GM19240 (cell line): ENCODE measurements around the gene BNIP2.
"Not testable (repeated sequence)": the region's sequence is repeated elsewhere in the genome, so short reads cannot be mapped to it uniquely, and the experiment has no call there.

Experiments
- DNase-seq: peaks from one replicate; pipeline ENCODE4 v3.0.0; 2011; ENCODE audit warnings: low spot score; ENCODE audit not compliant: insufficient read length

The BNIP2 gene, protein sequence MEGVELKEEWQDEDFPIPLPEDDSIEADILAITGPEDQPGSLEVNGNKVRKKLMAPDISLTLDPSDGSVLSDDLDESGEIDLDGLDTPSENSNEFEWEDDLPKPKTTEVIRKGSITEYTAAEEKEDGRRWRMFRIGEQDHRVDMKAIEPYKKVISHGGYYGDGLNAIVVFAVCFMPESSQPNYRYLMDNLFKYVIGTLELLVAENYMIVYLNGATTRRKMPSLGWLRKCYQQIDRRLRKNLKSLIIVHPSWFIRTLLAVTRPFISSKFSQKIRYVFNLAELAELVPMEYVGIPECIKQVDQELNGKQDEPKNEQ

DNA sequence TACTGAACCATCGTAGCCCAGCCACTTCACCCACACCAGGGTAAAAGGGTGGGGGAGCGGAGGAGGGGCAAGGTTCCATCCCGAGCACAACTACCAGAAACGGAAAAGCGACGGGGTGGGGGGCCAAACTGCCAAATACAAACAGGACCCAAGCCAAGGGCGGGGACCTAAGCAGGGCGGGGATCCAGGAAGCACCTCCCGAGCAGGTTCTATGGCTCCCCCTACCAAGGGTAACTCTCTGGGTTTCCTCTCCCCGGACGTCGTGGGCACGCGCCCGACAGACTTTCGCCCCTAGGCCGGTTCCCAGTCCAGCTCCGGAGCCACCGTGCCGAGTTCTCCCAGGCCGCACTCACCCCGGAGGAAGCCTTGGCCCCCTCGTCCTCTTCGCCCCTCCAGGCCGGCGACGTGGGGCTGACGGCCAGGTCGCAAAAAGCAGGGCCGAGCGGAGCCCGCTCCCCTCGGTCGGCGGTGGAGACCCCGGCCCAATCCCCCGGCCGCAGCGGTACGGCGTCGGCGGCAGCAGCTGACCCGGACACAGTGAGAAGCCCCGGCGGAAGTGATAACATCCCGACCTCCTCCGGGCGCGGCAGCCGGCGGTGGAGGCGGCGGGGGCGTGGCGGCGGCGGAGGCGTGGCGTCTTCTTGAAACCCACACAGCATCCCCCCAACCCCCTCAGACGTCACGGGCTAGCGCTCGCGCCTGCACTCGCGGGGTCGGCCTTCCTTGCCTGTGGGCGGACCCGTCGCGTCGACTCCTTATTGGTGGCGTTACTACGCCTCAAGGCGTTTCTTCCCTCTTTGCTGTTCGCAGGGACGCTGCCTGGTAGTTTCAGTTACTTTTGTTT lies at the start of gene BNIP2:
BNIP2 (minus strand) TSS at position 539 of the 844 bp plus-strand sequence. CDS start 6,863 bp downstream, outside the sequence.
- peak; percentile 68 for DNase-seq

DNA sequence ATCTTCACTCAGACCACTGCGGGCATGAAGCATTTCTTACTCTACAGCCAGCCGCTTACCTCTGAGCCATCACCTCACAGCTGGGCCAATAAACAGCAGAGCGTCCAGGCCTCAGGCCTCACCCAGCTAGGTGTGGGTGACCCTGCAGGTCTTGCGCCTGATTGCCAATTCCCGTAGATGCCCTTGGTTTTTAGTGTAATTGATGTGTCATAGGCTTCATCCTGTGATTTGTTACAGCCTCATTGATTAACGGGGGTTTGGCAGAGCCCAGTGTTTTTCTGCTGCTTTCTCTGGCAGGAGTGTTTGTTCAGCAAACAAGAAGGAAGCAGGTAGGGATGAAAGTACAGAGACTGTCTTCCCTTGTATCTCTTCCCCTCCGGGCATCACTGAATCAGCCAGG lies 49.6 kb upstream of the BNIP2 start:
- no peak for DNase-seq

GRCh38 chr15:59736181-59736580 lies 47.1 kb upstream of the BNIP2 start:
- no peak for DNase-seq

DNA sequence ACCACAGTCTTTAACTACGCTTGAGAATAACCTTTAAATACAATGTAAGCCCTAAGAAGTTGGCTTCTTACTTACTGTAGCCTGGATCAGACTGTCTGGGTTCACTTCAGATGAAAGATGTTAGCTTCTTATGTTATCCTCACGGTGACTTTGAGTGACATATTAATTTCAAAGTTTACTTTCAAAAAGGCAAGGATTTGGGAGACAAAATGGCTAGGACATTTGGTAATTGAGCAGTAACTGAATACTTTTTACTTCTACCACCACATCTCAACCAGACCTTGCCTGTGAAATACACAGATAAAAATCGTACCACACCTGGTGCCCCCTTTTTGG lies 36.0 kb upstream of the BNIP2 start:
- no peak for DNase-seq

DNA sequence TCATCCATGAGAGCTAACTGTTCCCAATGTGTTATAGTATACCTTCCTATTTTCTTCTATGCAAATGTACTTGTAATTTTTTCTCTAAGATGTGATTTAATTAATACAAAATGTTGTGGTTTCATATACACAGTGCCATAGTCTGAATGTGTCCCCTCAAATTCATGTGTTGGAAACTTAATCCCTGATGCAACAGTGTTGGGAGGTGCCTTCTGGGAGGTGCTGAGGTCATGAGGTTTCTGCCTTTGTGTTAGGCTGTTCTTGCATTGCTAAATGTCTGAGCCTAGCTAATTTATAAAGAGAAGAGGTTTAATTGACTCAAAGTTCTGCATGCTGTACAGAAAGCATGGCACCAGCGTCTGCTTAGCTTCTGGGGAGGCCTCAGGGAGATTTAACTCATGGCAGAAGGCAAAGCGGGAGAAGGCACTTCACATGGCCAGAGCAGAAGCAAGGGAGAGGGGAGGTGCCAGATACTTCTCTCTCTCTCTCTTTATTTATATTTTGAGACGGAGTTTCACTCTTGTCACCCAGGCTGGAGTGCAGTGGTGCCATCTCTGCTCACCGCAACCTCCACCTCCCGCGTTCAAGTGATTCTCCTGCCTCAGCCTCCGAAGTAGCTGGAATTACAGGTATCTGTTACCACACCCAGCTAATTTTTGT lies 34.7 kb upstream of the BNIP2 start:
- DNase-seq, result no peak

DNA sequence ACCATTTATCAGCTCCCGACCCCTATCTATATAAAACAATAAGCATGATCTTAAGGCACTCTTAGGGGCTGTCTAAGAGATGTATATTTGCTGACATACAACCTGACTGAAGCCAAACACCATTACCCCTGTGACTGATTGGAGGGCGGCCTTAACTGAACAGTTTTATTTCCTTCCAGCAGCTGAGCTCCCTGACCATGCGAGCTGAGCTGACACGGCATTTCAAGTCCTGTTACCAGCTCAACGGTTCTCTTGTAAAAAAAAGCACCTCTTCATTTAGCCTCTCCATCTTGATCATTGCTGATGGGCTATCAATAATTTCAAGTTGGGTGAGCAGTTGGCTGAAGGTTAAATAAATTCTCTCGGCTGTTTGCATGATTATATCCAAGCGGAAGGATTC lies 33.4 kb upstream of the BNIP2 start:
- DNase-seq, result no peak

- DNase-seq, result no peak
Observed at GRCh38 chr15:59722037-59722436, 32.9 kb upstream of the BNIP2 start.

GRCh38 chr15:59721411-59721810 lies 32.3 kb upstream of the BNIP2 start:
- DNase-seq, result no peak

DNA sequence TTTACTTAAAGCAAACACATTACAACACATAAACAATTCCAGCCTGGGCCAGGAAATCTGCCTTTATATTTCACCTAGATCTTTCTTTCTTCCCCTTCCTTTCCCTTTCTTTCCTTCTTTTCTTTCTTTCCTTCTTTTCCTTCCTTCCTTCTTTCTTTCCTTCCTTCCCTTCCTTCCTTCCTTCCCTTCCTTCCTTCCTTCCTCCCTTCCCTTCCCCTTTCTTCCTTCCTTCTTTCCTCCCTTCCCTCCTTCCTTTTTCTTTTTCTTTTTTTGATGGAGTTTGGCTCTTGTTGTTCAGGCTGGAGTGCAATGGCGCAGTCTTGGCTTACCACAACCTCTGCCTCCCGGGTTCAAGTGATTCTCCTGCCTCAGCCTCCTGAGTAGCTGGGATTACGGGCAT lies 24.1 kb upstream of the BNIP2 start:
- DNase-seq, result no peak

GRCh38 chr15:59711451-59712243 lies 22.5 kb upstream of the BNIP2 start:
- no peak for DNase-seq

GRCh38 chr15:59707619-59708018 lies 18.5 kb upstream of the BNIP2 start:
- no peak for DNase-seq

DNA sequence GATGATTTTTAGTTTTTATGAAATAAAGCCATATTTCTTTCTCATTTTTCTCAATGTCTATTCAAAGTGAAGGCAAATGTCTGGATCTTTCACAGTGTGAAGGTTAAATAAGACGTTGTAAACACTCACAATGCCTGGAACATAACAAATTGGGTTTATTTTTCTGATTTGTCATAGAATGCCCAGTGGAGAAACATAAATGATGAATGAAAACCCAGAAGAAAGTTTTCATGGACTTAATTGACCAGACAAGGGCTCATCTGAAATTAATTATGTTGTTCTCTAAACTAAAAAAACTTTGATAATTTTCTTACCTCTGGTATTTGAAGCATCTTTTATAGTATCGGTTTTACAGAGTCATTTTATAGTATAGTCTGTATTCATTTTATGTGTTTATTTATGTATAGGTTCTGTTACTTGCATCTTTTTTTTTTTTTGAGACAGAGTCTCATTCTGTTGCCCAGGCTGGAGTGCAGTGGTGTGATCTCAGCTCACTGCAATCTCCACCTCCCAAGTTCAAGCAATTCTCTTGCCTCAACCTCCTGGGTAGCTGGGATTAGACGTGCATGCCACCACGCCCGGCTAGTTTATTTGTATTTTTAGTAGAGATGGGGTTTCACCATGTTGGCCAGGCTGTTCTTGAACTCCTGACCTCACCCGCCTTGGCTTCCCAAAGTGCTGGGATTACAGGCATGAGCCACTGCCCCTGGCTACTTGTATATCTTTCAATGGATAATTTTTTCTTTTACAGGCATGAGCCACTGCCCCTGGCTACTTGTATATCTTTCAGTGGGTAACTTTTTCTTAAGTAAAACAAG lies 15.1 kb upstream of the BNIP2 start:
- DNase-seq, result no peak

GRCh38 chr15:59702351-59702750 lies 13.2 kb upstream of the BNIP2 start:
- no peak for DNase-seq

GRCh38 chr15:59701880-59702279 lies 12.8 kb upstream of the BNIP2 start:
- DNase-seq, result no peak

- no peak for DNase-seq
Observed at GRCh38 chr15:59699810-59700431, 10.8 kb upstream of the BNIP2 start.

GRCh38 chr15:59698065-59698464 lies 8.9 kb upstream of the BNIP2 start:
- not testable (repeated sequence) for DNase-seq

- DNase-seq, result no peak
Observed at GRCh38 chr15:59696332-59696731, 7.2 kb upstream of the BNIP2 start.

DNA sequence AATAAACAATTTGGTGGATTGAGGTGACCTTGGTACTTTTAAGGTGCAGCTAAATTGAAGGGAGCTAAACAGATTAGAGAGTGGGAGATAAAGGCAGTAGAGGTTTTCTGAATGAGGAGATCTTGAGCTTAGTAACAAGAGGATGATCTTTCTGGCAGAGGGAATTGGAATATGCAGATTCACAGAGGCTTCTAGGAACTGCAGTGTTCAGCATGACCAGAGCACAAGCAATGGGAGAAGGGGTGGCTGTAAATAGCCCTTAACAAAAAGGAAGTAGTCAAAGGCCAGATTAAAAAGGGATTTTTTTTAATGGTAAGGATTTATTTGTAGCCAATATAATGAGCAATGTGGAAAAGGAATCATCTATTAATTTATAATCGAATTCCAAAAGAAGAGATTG lies 5.7 kb upstream of the BNIP2 start:
- DNase-seq, result no peak

- DNase-seq, result no peak
Observed at GRCh38 chr15:59691194-59691805, 2.2 kb upstream of the BNIP2 start.
